GM18517 (cell line): Measurements from ENCODE around the gene TTBK2.
"Not testable (repeated sequence)": the region's sequence is repeated elsewhere in the genome, so short reads cannot be mapped to it uniquely, and the experiment has no call there.

ENCODE experiments used
- ATAC-seq: cut with Tn5 transposase; IDR thresholded peaks from one replicate; pipeline ENCODE4 v1.9.1; 2021; ENCODE audit warnings: mild to moderate bottlenecking, moderate library complexity; ENCODE audit not compliant: unreplicated experiment

TTBK2 gene

DNA sequence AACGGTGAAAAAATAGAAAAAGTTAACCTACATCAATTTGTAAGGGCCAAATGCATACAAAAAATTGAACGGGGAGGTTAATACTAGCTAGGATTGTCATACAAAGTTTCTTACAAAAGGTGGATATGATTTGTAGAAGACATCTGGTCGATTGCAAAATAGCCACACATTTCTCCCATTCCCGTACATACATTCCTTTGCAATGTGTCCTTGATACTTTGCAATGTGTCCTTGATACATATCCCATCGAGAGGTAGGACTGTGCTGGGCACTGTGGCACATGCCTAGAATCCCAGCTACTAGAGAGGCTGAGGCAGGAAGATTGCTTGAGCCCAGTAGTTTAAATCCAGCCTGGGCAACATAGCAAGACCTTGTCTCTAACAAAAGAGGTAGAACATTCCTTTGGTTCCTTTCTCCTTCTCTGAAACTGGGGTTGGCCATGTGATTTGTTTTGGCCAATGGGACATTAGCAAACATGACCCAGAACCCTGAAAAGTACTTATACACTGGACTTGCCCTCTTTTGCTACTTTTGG, 9.5 kb downstream of the TTBK2 start:
- ATAC-seq = no peak

DNA sequence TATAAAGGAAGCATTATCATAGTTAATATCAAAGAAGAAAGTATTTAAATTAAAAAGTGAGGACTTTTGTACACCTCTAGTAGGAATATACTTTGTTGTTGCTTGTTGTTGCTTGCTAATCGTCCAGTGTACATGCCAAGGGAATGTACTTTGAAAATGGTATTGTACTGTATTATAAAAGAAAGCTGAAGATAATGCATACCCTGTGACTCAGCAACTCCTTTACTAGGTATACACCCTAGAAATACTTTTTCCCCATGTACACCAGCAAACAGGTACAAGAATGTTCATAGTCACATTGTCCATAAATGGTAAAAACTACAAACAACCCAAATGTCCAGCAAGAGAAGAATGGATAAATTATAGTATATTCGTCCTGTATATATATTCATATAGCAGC, 12.0 kb downstream of the TTBK2 start:
- ATAC-seq = no peak

DNA sequence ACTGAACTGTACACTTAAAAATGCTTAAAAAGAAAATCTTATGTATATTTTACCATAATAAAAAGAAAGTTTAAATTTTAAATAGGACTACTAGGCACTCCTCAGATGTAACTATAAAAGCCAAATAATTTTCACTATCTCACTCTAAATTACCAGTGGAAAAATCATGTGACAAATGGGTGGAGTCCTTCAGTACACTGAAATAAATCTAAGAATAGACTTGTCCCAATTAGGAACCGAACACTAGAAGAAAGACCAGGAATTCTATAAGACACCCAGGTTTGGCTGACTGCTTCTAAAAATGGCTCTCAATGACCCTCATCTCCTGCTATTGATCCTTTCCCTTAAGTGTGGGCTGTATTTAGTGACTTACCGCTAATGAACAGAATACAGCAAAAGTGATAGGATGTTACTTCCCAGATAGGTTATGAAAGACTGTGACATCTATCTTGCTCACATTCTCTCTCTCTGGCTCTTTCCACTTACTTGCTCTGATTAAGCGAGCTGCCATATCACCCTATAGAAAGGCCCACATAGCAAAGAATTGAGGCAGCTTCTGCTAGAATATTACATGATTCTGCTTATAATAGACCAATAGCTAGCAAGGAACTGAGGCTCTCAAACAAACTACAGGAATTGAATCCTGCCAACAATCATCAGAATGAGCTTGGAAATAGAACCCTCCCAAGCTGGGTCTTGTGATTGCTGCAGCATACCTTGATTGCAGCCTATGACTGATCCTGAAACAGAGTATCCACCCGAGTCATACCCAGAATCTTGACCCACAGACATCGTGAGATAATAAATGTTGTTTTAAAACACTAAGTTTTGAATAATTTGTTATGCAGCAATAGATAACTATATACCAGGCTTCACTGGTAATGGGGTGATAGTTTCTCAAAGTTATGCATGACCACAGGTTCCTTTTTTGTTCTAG, 16.9 kb downstream of the TTBK2 start:
- no peak for ATAC-seq

DNA sequence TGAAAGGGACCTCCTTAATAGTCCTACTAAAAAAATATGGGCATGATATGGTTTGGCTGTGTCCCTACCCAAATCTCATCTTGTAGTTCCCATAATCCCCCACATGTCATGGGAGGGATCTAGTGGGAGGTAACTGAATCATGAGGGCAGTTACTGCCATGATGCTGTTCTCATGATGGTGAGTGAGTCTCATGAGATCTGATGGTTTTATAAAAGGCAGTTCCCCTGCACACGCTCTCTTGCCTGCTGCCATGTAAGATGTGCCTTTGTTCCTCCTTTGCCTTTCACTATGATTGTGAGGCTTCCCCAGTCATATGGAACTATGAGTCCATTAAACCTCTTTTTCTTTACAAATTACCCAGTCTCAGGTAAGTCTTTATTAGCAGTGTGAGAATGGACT, 26.7 kb downstream of the TTBK2 start:
- ATAC-seq = not testable (repeated sequence)

DNA sequence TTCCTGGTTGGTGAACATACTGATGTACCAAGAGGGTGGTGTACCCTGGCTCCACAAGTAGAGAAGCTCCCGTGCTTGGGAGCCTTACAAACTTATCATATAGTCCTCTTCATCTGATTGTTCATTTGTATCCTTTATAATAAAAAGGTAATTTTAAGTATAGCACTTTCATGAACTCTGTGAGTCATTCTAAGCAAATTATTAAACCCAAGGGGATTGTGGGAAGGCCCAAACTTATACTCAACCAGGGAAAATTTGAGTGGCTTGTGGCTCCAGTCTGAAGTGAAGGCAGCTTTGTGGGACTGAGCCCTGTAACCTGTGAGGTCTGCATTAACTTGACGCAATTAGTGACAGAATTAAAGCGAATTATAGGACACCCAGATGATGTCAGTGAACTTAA, 29.0 kb downstream of the TTBK2 start:
- ATAC-seq = no peak

DNA sequence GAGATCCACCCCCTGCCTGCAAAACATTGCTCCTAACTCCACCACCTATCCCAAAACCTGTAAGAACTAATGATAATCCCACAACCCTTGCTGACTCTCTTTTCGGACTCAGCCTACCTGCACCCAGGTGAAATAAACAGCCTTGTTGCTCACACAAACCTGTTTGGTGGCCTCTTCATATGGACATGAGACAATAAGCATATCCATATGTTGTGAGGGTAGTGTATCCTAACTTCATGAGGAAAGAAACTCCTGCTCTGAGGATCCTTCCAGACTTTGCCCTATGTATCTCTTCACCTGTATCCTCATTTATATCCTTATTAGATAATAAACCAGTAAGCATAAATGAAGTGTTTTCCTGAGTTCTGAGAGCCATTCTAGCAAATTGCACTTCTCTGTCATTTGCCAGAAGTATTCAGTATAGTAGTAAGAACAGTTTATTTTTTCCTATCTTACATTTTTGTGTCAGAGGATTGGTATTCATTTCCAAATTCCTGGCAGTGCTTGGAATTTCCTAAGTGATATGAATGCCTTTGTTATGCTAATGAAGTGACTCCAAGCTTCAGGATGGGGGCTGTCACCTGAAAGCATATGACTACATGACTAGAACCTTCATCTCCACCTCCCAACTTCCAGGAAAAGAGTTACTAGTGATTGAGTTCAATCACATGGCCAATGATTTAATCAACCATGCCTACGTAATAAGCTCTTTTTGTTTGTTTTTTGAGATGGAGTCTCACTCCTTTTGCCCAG, 30.2 kb downstream of the TTBK2 start:
- ATAC-seq = no peak

DNA sequence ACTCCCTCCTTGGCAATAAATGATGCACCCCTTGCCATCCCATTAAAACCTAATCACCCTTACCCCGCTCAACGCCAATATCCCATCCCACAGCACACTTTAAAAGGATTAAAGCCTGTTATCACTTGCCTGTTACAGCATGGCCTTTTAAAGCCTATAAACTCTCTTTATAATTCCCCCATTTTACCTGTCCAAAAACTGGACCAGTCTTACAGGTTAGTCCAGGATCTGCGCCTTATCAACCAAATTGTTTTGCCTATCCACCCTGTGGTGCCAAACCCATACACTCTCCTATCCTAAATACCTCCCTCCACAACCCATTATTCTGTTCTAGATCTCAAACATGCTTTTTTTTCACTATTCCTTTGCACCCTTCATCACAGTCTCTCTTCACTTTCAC, 33.2 kb downstream of the TTBK2 start:
- not testable (repeated sequence) for ATAC-seq

DNA sequence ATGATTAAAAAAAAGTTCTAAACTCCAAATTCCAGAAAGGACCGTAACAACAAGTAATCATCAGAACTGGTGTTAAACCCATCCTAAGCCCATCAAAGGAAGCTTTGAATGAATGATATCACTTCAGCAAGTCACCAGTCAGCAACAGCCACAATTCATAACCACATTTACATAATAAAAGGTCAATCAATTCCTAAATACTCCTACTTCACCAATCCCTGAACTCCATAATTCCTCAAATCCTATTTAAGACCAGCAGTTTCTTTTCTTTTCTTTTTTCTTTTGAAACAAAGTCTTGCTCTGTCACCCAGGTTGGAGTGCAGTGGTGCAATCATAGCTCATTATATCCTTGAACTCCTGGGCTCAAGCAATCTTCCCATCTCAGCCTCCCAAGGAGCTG, 40.5 kb downstream of the TTBK2 start:
- no peak for ATAC-seq

DNA sequence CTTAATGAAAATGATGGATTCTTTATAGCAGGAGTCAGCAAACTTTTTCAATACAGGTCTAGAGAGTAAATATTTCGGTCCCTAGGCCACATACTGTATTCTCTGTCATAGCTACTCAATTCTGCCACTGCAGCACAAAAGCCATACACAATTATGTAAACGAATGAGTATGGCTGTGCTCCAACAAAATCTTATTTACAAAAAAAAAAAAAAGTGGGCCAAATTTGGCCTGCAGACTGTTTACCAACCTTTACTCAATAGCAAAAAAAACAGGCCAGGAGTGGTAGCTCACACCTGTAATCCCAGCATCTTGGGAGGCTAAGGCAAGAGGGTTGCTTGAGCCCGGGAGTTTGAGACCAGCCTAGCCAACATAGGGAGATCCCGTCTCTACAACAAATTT, 41.1 kb downstream of the TTBK2 start:
- no peak for ATAC-seq

DNA sequence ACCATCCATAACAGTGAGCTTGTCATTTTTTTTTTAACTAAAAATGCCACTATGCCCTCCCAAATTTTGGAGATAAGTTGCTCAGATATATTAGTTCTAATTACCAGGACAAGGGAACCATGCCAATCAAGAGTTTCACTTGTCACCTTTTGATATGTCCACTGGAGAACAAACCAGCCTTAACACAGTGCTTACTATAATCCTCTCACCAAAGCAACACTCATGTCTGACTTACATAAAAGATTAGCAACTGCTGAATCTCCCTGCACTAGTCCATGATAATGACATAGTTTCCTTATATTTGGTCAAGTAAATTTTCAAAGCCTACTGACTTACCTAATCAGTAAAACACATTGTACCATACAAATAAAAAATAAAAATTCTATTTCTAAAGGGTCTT, 44.4 kb downstream of the TTBK2 start:
- ATAC-seq = no peak

DNA sequence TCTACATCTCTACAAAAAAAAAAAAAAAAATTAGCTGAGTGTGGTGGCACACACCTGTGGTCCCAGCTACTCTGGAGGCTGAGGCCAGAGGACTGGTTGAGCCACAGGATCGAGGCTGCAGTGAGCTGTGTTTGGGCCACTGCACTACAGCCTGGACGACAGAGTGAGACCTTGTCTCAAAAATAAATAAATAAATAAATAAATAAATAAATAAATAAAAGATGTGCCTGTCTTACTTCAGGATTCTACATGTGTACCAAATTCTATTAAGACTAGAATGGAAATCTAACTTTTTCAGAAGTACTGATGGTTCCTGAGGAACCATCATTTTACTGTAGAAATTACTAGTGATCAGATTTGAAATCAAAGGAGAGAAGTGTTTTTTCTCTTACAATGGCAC, 51.9 kb downstream of the TTBK2 start:
- no peak for ATAC-seq

DNA sequence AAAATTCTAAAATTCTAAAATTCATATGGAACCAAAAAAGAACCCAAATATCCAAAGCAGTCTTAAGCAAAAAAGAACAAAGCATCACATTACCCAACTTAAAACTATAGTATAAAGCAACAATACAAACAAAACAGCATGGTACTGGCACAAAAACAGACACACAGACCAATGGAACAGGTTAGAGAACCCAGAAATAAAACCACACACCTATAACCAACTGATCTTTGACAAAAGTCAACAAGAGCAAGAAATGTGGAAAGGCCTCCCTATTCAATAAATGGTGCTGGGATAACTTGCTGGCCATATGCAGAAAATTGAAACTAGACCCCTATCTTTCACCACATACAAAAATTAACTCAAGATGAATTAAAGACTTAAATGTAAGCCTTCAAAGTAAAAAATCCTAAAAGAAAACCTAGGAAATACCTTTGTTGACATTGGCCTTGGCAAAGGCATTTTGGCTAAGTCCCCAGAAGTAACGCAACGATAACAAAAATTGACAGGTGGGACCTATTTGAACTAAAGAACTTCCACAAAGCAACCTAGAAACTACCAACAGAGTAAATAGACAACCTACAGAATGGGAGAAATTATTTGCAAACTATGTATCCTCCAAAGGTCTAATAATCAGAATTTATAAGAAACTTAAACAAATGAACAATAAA, 56.9 kb downstream of the TTBK2 start:
- ATAC-seq = no peak

DNA sequence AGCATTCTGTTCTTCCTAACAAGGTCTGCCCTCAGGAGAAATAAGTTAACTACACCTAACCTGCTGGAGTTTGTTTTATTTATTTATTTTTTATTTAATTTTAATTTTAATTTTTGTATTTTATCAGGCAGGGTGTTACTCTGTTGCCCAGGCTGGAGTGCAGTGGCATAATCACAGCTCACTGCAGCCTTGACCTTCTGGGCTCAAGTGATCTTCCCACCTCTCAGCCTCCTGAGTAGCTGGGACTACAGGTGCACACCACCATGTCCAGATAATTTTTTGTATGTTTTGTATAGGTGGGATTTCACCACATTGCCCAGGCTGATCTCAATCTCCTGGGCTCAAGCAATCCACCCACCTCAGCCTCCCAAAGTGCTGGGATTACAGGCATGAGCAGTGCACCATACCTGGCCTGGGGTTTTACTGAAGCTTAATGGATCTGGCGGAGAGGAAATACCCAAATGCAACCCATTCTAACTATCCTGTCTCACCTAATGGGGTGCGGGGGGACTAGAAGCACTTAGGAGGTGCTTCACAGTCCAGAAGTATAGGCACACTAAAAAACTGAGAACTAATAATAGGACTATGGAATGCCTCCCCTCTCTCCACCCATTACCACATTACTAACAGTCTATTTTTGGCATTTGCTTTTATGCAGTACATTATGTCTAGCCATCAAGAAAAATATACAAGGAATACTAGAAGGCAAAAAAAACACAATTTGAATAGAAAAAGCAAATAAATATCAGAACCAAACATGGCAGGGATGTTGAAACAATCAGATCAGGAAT, 61.4 kb downstream of the TTBK2 start:
- no peak for ATAC-seq

DNA sequence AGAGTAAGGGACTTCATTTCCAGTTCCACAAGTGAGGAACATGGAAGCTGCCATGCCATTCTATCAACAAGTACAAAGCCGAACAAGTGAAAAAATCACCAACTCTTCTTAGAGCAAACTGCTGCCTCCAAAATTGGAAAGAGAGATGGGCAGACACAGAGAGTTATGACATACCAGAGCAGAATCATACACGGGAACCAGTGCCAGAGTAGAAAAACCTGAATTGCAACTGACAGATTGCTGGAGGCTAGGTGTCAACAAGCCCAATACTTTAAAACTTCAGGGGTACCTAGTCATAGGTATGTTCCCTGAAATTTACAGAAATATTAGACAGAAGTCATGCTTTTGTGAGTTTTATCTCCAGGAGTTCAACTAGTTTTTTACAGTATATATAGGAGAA, 62.0 kb downstream of the TTBK2 start:
- no peak for ATAC-seq

DNA sequence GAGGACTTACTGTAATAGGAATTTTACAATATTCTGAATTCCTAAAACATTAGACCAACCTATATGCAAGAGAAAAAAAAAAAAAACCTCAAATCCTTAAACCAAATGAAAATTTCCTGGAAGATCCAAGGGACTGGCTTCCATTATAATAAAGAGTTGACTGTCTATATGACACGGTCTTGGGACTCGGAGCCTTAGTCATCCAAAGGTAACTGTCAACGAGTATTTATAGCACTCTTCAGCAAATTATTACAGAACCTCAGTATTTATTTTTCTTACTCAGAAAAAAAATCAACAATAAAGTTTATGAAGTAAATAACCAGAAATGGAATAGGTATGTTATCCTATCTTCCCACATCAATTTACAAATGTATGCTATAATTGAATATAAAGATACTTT, 66.0 kb downstream of the TTBK2 start:
- ATAC-seq = no peak

DNA sequence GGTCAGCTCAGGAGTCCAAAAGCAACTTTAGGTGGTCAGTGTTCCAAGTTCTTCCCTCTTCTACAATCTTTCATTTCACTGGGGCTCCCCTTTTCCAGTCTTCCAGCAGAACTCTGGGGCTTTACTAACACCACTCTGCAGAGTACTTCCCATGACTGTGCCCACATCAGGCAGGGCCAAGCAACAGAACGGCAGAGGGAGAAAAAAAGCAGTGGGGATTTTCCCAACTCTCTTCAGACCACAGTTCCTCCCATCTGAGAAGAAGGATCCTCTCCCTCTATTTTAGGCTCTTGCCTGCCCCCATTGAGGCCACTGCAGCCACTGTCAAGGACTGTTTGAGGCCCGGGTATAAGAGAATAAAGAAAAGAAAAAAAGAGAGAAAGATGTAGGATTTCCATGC, 70.7 kb downstream of the TTBK2 start:
- ATAC-seq = no peak

DNA sequence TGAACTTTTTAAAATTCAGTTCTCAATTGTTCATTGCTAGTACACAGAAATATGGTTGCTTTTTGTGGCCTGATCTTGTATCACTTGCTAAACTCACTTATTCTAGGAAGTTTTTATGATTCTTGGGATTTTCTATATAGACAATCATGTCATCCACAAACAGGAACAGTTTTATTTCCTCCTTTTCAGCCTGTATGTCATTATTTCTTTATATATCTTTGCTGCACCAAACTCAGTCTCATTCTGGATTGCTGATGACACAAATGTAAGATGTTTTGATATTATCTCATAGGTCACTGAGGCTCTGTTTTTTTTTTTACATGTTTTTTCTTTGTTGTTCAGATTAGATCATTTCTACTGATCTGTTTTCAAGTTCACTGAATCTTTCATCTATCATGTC, 71.7 kb downstream of the TTBK2 start:
- no peak for ATAC-seq

DNA sequence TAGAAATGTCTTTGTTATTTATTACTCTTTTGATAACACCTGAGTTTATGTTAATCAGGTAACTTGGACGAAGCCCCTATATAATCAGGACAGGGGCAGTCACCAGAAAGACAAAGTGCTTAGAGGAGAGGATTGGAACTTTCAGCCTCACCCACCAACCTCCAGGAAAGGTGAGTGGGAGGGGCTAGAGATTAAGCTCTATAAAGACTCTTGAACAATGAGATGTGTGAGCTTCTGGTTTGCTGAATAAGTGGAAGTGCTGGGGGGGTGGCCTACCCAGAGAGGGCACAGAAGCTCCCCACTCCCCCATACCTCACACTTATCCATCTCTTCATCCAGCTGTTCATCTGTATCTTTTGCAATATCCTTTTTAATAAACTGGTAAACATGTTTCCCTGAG, 73.9 kb downstream of the TTBK2 start:
- no peak for ATAC-seq

DNA sequence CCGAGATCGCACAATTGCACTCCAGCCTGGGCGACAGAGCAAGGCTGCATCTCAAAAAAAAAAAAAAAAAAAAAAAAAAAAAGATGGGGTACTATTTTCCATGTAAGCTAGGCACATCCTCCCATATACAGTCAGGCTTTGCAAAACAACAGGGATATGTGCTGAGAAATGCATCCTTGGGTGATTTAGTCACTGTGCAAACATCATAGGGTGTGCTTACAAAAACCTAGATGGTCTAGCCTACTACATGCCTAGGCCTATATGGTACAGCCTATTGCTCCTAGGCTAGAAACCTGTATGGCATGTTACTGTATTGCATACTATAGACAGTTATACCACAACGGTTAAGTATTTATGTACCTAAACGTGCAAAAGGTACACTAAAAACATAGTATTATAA, 75.0 kb downstream of the TTBK2 start:
- ATAC-seq = no peak

DNA sequence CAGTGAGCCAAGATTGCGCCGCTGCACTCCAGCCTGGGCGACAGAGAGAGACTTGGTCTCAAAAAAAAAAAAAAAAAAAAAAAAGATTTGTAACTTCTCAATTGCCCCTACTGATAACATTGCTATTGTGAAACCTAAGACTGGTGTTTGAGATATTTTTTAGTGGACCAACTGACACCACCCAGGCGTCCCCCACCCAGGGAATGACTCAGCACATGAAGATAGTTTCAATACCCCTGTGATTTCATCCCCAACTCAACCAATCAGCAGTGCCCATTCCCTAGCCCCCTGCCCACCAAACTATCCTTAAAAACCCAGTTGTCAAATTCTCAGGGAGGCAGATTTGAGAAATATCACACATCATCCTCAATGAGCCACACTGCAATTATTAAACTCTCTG, 76.9 kb downstream of the TTBK2 start:
- ATAC-seq = no peak

DNA sequence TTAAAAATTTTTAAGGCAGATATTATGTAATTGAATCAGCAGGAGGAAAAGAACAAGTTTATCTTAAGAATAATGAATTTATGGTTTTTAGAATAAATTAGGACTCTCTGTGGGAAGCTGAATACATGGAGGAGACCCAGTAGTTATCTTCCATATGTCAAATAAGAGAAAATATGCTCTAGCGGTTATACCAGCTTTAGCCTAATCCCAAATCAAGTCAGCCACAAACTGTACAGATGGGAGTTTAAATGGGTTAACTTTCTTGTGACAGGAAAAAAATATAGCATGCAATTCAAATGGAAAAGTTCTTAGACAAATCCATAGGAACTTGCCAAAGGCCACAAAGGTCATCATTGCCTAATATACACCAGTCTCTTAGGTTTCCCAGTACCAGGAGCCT, 84.3 kb downstream of the TTBK2 start:
- ATAC-seq = no peak
